Naive B cell (primary cell): ENCODE measurements around the gene UGT3A2. TPM values are rescaled to one million over a fixed set of nuclear protein-coding genes. Genes with fewer than 3 reads are reported as not detected.

Experiments used
- ATAC-seq, 2 donors: fragments of 150-1000 bp; cut with Tn5 transposase; 2 replicates each; pipeline ENCODE4 v1.10.0; 2021; ENCODE audit warnings: low read depth in 2 of 2, mild to moderate bottlenecking in 2 of 2, moderate library complexity in 2 of 2
- DNase-seq: peaks from one replicate; pipeline ENCODE4 v3.0.0; 2022
- H3K27ac Mint-ChIP-seq, 6 donors: one replicate each; pipeline ENCODE4 v1.8.0; 2020 to 2022; ENCODE audit warnings: mild to moderate bottlenecking in 6 of 6, mixed read lengths in 6 of 6, moderate library complexity in 5 of 6, inconsistent platforms in 2 of 6
- H3K27me3 Mint-ChIP-seq, 3 donors: one replicate each; pipeline ENCODE4 v1.8.0; 2021 to 2022; ENCODE audit warnings: mixed read lengths in 3 of 3, mild to moderate bottlenecking in 1 of 3
- H3K36me3 Mint-ChIP-seq, 2 donors: one replicate each; pipeline ENCODE4 v1.8.0; 2020 to 2022; ENCODE audit warnings: mixed read lengths in 2 of 2, inconsistent platforms in 1 of 2, mild to moderate bottlenecking in 1 of 2
- H3K4me1 Mint-ChIP-seq, 3 donors: one replicate each; pipeline ENCODE4 v1.8.0; 2020 to 2022; ENCODE audit warnings: mixed read lengths in 3 of 3, inconsistent platforms in 1 of 3, mild to moderate bottlenecking in 1 of 3, moderate library complexity in 1 of 3
- H3K4me3 Mint-ChIP-seq, 8 donors: one replicate each; pipeline ENCODE4 v1.8.0; 2020 to 2022; ENCODE audit warnings: mild to moderate bottlenecking in 8 of 8, mixed read lengths in 8 of 8, moderate library complexity in 8 of 8, inconsistent platforms in 2 of 8
- H3K9me3 Mint-ChIP-seq, 7 donors: one replicate each; pipeline ENCODE4 v1.8.0; 2020 to 2022; ENCODE audit warnings: mixed read lengths in 7 of 7, mild to moderate bottlenecking in 5 of 7, inconsistent platforms in 2 of 7, moderate library complexity in 1 of 7
- polyA plus RNA-seq, 6 donors: library from polyadenylated mRNA; unstranded; fragments of 300-500 nt; fragmentation: Illumina TruSeq; gene quantifications; one replicate each; pipeline ENCODE4 v1.2.3, GENCODE V29; 2021; ENCODE audit warnings: low read depth in 6 of 6

The UGT3A2 gene
- polyA plus RNA-seq, 6 donors from 2014 or later, result 0.12 TPM; not detected in 5

DNA sequence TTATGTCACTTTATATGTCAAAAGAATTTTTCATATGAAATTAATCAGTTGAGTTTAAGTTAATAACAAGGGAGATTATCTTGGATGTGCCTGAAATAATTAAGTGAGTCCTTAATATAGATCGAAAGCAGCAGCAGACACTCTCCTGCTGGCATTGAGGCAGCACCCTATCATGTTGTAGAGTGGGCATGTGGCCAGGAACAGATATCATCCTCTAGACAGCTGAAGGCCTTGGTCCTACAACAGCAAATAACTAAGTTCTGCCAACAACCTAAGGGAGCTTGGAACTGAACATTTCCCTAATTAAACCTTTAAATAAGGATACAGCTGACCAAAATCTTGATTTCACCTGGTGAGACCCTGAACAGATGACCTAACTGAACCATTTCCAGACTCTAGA is 49.7 kb downstream of the UGT3A2 start:
- no peak for ATAC-seq
- Mint-ChIP-seq H3K9me3 (peaks cover 19 to 53% (median 34%) of the 10 kb centered on the region in 7 donors), H3K4me3 (no peak overlapping the region), H3K4me1 (no peaks in the 10 kb centered on the region), H3K27me3 (no peaks in the 10 kb centered on the region), H3K27ac (no peak overlapping the region), H3K36me3 (peaks cover 8 to 15% of the 10 kb centered on the region in 2 donors)
- DNase-seq, result no peak

DNA sequence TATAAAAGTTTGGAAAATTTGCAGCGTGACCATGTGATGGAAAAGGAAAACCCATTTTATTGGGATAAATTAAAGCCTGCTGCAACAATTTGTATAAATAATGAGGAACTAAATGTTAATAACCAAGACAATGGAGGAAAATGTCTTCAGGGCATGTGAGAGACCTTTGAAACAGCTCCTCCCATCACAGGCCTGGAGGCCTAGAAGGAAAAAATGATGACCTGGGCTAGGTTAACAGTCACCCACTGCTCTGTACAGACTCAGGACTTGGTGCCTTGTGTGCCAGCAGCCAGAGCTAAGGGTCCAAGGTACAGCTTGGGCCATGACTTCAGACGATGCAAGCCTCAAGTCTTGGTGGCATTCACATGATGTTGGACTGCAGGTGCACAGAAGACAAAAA is 53.5 kb downstream of the UGT3A2 start:
- H3K4me1 Mint-ChIP-seq, result no peaks in the 10 kb centered on the region
- H3K27ac Mint-ChIP-seq, result no peak overlapping the region
- no peaks in the 10 kb centered on the region for H3K27me3 Mint-ChIP-seq
- no peak overlapping the region for H3K4me3 Mint-ChIP-seq
- ATAC-seq (no peak), DNase-seq (no peak)
- peaks cover 26 to 67% (median 45%) of the 10 kb centered on the region in 7 donors for H3K9me3 Mint-ChIP-seq
- H3K36me3 Mint-ChIP-seq, result peaks cover 8 to 15% of the 10 kb centered on the region in 2 donors

DNA sequence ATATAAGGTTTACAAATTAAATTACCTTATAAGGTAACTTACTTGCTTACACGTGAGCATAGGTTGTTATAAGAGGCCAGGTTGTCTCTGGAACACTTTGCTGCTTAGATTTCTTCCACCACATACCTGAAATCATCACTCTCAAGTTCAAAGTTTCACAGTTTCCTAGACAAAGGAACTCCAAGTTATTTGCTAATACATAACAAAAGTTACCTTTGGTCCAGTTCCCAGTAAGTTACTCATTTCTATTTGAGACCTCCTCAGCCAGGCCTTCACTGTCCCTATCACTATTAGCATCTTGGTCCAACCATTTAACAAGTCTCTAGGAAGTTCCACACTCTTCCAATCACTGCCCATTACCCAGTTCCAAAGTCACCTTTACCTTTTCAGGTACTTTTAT is 57.0 kb downstream of the UGT3A2 start:
- no peaks in the 10 kb centered on the region for H3K27me3 Mint-ChIP-seq
- H3K4me1 Mint-ChIP-seq, result no peaks in the 10 kb centered on the region
- peaks cover 20 to 52% (median 34%) of the 10 kb centered on the region in 7 donors for H3K9me3 Mint-ChIP-seq
- ATAC-seq (no peak), DNase-seq (no peak)
- peaks cover 8 to 15% of the 10 kb centered on the region in 2 donors for H3K36me3 Mint-ChIP-seq
- H3K27ac Mint-ChIP-seq, result no peak overlapping the region
- no peak overlapping the region for H3K4me3 Mint-ChIP-seq

DNA sequence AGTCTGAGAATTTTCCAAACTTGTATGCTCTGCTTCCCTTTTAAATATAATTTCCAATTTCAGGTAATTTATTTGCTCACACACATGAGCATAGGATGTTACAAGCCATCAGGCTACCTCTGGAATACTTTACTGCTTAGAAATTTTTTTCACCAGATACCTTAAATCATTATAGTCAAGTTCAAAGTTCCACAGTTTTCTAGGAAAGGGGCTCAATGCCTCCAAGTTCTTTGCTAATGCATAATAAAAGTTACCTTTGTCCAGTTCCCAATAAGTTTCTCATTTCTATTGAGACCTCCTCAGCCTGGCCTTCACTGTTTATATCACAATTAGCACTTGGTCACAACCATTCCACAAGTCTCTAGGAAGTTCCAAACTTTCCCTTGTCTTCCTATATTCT is 59.3 kb downstream of the UGT3A2 start:
- Mint-ChIP-seq H3K36me3 (peaks cover 1% of the 10 kb centered on the region in 2 donors), H3K27me3 (no peaks in the 10 kb centered on the region), H3K4me1 (no peaks in the 10 kb centered on the region), H3K27ac (no peak overlapping the region), H3K9me3 (peaks cover 13 to 31% (median 17%) of the 10 kb centered on the region in 7 donors), H3K4me3 (no peak overlapping the region)
- DNase-seq (no peak), ATAC-seq (no peak)

DNA sequence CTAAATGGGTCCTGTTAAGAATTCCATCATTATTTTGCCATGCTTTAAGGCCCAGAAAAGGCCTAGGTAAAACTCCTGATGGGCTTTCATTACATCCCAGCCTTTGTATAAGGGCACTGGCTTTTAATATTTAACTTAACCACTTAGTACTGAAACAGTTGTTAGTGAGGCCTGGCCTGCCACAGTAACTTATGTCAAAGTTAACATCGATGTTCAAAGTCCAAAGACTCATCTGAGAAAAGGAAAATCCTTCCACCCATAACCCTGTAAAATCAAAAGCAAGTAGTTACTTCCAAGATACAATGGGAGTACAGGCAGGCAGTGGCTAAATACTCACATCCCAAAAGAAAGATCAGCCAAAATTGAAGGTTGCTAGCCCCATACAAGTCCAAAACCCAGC is 60.5 kb downstream of the UGT3A2 start:
- ATAC-seq (no peak), DNase-seq (no peak)
- H3K27me3 Mint-ChIP-seq, result no peaks in the 10 kb centered on the region
- no peaks in the 10 kb centered on the region for H3K4me1 Mint-ChIP-seq
- no peaks in the 10 kb centered on the region for H3K36me3 Mint-ChIP-seq
- peaks cover 8 to 22% (median 14%) of the 10 kb centered on the region in 7 donors for H3K9me3 Mint-ChIP-seq
- H3K27ac Mint-ChIP-seq, result no peak overlapping the region
- no peak overlapping the region for H3K4me3 Mint-ChIP-seq

DNA sequence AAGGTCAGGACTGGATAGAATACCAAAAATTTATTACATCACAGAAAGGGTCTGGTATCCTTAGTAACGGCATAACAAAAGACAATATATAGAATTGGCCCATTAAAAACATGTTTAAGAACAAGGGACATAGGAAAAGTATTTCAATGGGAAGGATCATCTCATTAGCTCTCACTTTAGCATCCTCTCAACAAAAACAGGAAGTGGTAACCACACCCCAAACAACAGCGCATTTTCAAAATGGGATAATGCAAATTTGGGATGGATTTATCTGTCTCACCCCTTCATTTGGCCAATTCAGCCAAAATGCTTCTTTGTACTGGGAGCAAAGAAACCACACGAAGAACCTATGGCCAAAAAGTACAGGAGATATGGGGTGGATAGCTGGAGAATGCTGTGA is 65.7 kb downstream of the UGT3A2 start:
- H3K27me3 Mint-ChIP-seq, result no peaks in the 10 kb centered on the region
- no peak overlapping the region for H3K4me3 Mint-ChIP-seq
- H3K27ac Mint-ChIP-seq, result no peak overlapping the region
- H3K9me3 Mint-ChIP-seq, result peaks cover 0 to 5% (median 0%) of the 10 kb centered on the region in 7 donors
- H3K36me3 Mint-ChIP-seq, result no peaks in the 10 kb centered on the region
- DNase-seq, result no peak
- no peaks in the 10 kb centered on the region for H3K4me1 Mint-ChIP-seq
- no peak for ATAC-seq

DNA sequence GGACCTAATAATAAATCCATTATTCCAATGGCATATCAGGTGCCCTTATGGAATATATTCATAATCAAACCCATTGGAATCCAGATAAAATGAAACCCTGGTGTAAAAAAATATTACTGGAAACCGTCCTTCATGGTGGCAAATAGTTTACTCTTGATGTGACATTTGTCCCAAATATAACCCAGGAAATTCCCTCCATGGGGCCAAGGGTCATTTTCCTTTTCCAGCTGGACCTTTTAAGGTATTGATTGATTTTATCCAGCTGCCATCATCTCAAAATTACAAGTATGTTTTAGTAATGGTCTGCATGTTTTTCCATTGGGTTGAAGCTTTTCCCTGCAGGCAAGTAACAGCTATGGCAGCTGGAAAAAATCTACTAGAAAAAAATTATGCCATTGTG is 67.1 kb downstream of the UGT3A2 start:
- no peak for DNase-seq
- H3K9me3 Mint-ChIP-seq, result peaks cover 0 to 5% (median 0%) of the 10 kb centered on the region in 7 donors
- H3K4me3 Mint-ChIP-seq, result no peak overlapping the region
- no peaks in the 10 kb centered on the region for H3K4me1 Mint-ChIP-seq
- ATAC-seq, result no peak
- no peaks in the 10 kb centered on the region for H3K36me3 Mint-ChIP-seq
- no peaks in the 10 kb centered on the region for H3K27me3 Mint-ChIP-seq
- H3K27ac Mint-ChIP-seq, result no peak overlapping the region

DNA sequence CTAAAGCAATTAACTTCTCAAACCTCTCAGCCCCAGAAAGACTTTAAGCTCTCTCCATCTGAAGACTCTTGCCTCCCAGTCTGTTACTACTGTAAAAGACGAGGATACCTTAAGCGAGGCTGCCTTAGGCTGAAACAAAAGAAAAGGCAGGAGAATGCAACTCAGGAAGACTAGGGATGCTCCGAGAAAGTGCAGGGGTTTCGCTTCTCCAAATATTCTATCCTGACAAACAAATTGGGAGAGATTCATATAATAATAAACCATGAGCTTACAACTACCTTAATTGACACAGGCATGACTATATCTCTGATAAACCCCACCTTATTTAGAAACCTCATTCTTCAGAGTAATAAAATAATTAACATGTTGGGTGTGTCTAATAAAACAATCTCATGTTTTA is 70.6 kb downstream of the UGT3A2 start:
- H3K27ac Mint-ChIP-seq, result no peak overlapping the region
- DNase-seq, result no peak

DNA sequence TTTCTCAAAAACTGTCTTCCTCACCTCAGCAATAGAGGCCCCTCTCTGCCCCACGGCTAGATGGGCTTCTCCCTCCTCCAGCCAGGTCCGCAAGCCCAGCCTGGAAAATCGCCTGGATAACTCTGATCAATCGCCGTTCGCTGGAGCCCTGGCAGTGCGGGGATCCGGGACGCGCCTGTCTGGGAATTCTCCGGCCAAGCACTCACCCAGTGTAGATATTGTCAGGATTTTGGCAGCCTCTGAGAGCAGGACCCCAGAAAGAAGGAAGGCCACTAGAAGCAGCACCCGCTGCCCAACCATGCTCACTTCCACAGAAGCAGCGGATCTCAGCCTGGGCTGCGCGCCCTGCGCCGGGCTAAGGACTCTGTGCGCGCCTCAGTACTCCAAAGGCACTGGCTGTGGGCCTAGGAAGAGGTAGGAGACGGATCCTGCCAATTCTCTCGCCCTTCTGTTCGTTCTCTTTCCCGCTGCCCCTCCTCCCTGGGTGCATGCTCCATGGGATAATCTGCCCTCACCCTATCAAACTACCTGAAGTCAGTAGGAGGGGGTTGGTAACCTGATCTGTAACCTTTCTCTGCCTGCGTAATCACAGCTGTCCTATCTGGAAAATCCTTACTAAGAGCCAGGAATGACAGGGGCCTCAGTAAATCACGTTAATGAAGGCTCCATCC is 75.6 kb downstream of the UGT3A2 start, which contains the start of gene UGT3A1:
TSS of gene UGT3A1 (minus strand) at position 450 of the 671 bp plus-strand sequence. CDS start at position 300, 150 bp downstream.
- no peaks in the 10 kb centered on the region for H3K4me1 Mint-ChIP-seq
- ATAC-seq (no peak), DNase-seq (no peak)
- peaks cover 10 to 22% (median 14%) of the 10 kb centered on the region in 3 donors for H3K27me3 Mint-ChIP-seq
- no peak within 1 kb of the TSS for H3K27ac Mint-ChIP-seq
- H3K9me3 Mint-ChIP-seq, result no peaks in the 10 kb centered on the region
- no peaks in the 10 kb centered on the region for H3K36me3 Mint-ChIP-seq
- H3K4me3 Mint-ChIP-seq, result no peak within 1 kb of the TSS

More for the DNA sequence above, 70.6 kb downstream of the UGT3A2 start:
- H3K9me3 Mint-ChIP-seq, result no peaks in the 10 kb centered on the region
- peak overlapping the region in 1 of 8 donors; percentile 48 for H3K4me3 Mint-ChIP-seq
- peaks cover 8 to 12% (median 10%) of the 10 kb centered on the region in 3 donors for H3K27me3 Mint-ChIP-seq
- ATAC-seq, result no peak
- H3K4me1 Mint-ChIP-seq, result no peaks in the 10 kb centered on the region
- no peaks in the 10 kb centered on the region for H3K36me3 Mint-ChIP-seq

DNA sequence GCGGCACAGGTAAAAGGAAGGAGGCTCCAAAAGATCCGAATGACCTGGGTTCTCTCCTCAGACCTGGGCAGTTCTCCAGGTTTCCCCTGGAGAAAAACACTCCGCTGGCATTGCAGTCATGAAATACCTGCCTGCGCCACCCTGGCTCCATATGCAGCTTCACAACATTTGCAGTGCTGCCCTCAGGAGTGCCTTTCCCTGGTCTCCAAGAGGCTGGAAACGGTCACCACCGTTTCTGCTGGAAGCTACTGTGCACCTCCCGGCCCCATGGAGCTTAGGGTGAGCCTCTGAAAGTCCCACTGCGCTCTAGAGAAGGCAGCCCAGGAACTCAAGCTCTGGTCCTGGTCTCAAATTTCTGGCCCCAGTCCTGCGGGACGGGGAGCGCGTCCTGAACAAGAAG is 76.2 kb downstream of the UGT3A2 start:
- H3K4me1 Mint-ChIP-seq, result no peaks in the 10 kb centered on the region
- no peak overlapping the region for H3K27ac Mint-ChIP-seq

DNA sequence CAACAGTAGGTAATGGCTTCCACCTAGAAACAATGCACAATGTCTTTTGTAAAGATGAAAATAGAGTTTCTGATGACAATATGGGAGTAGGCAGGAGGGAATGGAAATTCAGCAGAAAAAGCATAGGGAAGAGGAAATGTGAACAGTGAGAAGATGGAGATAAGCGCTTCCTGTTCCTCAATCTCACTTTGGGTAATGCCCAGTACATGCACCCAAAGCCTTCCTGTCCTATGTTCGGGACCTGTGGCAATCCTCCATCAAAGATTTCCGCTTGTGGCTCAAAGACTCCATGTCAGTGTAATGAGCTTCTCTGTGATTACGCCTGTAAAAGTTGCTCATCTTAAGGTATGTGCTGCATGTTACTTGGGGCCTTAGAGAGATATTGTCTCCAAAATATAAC is 78.2 kb downstream of the UGT3A2 start:
- no peaks in the 10 kb centered on the region for H3K36me3 Mint-ChIP-seq
- H3K9me3 Mint-ChIP-seq, result peaks cover 0 to 4% (median under 1%) of the 10 kb centered on the region in 7 donors
- no peaks in the 10 kb centered on the region for H3K4me1 Mint-ChIP-seq
- ATAC-seq (no peak), DNase-seq (no peak)
- no peak overlapping the region for H3K4me3 Mint-ChIP-seq
- H3K27ac Mint-ChIP-seq, result no peak overlapping the region
- peaks cover 8 to 22% (median 14%) of the 10 kb centered on the region in 3 donors for H3K27me3 Mint-ChIP-seq

More for the DNA sequence above, 76.2 kb downstream of the UGT3A2 start:
- H3K4me3 Mint-ChIP-seq, result no peak overlapping the region
- no peaks in the 10 kb centered on the region for H3K36me3 Mint-ChIP-seq
- H3K9me3 Mint-ChIP-seq, result no peaks in the 10 kb centered on the region
- DNase-seq (no peak), ATAC-seq (no peak)
- peaks cover 10 to 22% (median 14%) of the 10 kb centered on the region in 3 donors for H3K27me3 Mint-ChIP-seq

DNA sequence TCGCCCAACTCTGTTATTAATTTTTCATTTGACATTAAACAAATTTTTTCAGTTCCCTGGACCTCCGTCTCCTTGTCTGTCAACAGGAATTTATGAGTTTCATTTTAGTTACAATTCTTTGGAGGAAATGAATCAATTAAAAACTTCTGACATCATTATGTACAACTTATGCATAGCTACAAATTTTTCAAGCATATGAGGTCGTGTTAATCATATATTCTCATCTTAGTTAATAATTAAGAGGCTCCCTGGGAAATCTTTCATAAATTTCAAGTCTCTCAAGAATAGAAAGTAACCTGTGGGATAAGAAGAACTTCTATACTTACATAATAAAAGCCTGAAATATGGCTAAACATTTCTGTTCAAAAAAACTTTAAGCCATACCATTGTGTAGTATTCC is 78.9 kb downstream of the UGT3A2 start:
- H3K27ac Mint-ChIP-seq, result no peak overlapping the region
- peaks cover 0 to 4% of the 10 kb centered on the region in 2 donors for H3K36me3 Mint-ChIP-seq
- ATAC-seq (no peak), DNase-seq (no peak)
- H3K9me3 Mint-ChIP-seq, result peaks cover 3 to 12% (median 8%) of the 10 kb centered on the region in 7 donors
- H3K27me3 Mint-ChIP-seq, result peaks cover 6 to 22% (median 14%) of the 10 kb centered on the region in 3 donors
- no peaks in the 10 kb centered on the region for H3K4me1 Mint-ChIP-seq
- no peak overlapping the region for H3K4me3 Mint-ChIP-seq
